AG04449 (cell line): ENCODE results near the gene LGALSL.

Source experiments
- CTCF ChIA-PET: fragments of 350-600 bp; formaldehyde crosslinking; extraction: SDS; loops from one replicate; lab custom pipeline; 2021; ENCODE audit warnings: antibody characterized with exemption; lab: Yijun Ruan, JAX
- POLR2A ChIA-PET: fragments of 400-600, 350-600 bp; formaldehyde crosslinking; extraction: SDS; loops from one replicate; lab custom pipeline; 2020; ENCODE audit warnings: antibody characterized with exemption, inconsistent platforms; lab: Yijun Ruan, JAX
- DNase-seq: peaks from one replicate; pipeline ENCODE4 v3.0.0-alpha.2; 2010; ENCODE audit warnings: low read depth, low spot score
- H3K4me3 ChIP-seq: 2 replicates; pipeline ENCODE4 v1.5.1; 2011; ENCODE audit warnings: low read depth, mild to moderate bottlenecking, control low read depth, low read length
- CTCF ChIP-seq: IDR thresholded peaks from one replicate; pipeline ENCODE4 v1.5.1; 2011; ENCODE audit warnings: mild to moderate bottlenecking, moderate library complexity, low read length, control low read depth, inconsistent platforms; ENCODE audit not compliant: insufficient read depth; ENCODE audit errors: missing control alignments

Gene LGALSL

DNA sequence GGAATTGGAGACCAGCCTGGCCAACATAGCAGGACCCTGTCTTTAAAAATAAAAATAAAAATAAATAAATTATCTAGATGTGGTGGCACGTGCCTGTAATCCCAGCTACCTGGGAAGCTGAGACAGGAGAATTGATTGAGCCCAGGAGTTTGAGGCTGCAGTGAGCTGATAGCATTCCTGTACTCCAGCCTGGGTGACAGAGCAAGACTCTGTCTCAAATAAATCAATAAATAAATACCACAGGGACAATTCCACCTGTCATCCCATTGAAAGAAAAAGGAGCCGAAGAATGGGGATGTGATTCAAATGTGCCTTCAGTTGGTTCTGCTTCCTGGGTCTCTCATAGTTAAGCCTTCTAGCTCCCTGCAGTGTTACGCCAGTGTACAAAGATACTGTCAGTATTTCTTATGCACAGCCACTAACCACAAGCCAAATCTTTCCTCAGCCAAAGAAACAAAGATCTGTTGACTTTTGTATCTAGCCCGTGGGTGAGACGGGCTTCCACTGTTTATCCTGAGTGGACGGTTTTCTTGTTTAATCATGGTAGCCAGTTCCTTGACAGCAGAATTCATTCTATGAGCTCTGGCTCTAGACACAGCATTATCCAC lies 12.6 kb downstream of the LGALSL start:
- CTCF ChIA-PET, result interaction anchor here (1.0 to 1.9 kb wide), 4 partner anchors 16 to 136 kb away, joined by 3 to 9 read pairs (median 4); no protein-coding TSS in a partner anchor
- no peak overlapping the region for H3K4me3 ChIP-seq
- no peak for DNase-seq
- POLR2A ChIA-PET, result no interaction called here
- no peak for TF ChIP-seq CTCF

- POLR2A ChIA-PET, result no interaction called here
- no peak overlapping the region for H3K4me3 ChIP-seq
- DNase-seq, result no peak
- CTCF ChIA-PET, result interaction anchor here (1.0 to 1.9 kb wide), 4 partner anchors 15 to 136 kb away, joined by 3 to 9 read pairs (median 4); no protein-coding TSS in a partner anchor
- TF ChIP-seq CTCF, result no peak
Observed at GRCh38 chr2:64467096-64467843, 13.3 kb downstream of the LGALSL start.

DNA sequence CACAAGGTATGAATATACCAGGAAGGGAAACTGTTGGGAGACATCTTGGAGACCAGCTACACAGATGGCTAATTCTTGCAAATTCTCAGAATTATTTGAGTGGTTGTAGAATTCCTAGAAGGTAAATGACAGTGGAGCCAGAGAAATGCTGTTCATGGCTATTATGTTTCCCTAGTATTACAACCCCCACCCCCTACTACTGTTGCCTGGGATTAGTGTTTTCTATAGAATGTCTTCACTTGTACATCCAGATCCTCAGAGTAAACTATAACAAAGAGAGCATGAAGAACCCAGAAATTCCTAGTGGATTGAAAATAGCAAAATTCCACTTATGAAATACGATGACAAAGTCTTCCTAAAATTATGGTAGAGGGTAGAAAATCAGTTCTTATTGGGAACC lies 15.3 kb downstream of the LGALSL start:
- no peak for TF ChIP-seq CTCF
- ChIA-PET CTCF (interaction anchor here (1.3 to 3.8 kb wide), 3 partner anchors 11 to 19 kb away, joined by 3 to 34 read pairs (median 6); no protein-coding TSS in a partner anchor), POLR2A (no interaction called here)
- DNase-seq, result no peak
- no peak overlapping the region for H3K4me3 ChIP-seq

GRCh38 chr2:64470071-64470470 lies 16.1 kb downstream of the LGALSL start:
- no peak for DNase-seq
- POLR2A ChIA-PET, result no interaction called here
- no peak for TF ChIP-seq CTCF
- H3K4me3 ChIP-seq, result no peak overlapping the region
- CTCF ChIA-PET, result interaction anchor here (0.8 to 3.8 kb wide), 5 partner anchors 11 to 139 kb away, joined by 3 to 34 read pairs (median 6); no protein-coding TSS in a partner anchor

- DNase-seq, result no peak
- POLR2A ChIA-PET, result no interaction called here
- no peak overlapping the region for H3K4me3 ChIP-seq
- CTCF ChIA-PET, result interaction anchor here (0.8 to 3.8 kb wide), 7 partner anchors 10 to 140 kb away, joined by 3 to 34 read pairs (median 6); no protein-coding TSS in a partner anchor
- no peak for TF ChIP-seq CTCF
Observed at GRCh38 chr2:64470766-64471295, 16.9 kb downstream of the LGALSL start.

GRCh38 chr2:64471600-64471999 lies 17.6 kb downstream of the LGALSL start:
- ChIA-PET CTCF (interaction anchor here (0.9 to 3.8 kb wide), 5 partner anchors 11 to 141 kb away, joined by 3 to 34 read pairs (median 8); no protein-coding TSS in a partner anchor), POLR2A (no interaction called here)
- TF ChIP-seq CTCF, result no peak
- no peak for DNase-seq
- no peak overlapping the region for H3K4me3 ChIP-seq
